Measurements from ENCODE around the gene AQP2.

The AQP2 gene, protein sequence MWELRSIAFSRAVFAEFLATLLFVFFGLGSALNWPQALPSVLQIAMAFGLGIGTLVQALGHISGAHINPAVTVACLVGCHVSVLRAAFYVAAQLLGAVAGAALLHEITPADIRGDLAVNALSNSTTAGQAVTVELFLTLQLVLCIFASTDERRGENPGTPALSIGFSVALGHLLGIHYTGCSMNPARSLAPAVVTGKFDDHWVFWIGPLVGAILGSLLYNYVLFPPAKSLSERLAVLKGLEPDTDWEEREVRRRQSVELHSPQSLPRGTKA

DNA sequence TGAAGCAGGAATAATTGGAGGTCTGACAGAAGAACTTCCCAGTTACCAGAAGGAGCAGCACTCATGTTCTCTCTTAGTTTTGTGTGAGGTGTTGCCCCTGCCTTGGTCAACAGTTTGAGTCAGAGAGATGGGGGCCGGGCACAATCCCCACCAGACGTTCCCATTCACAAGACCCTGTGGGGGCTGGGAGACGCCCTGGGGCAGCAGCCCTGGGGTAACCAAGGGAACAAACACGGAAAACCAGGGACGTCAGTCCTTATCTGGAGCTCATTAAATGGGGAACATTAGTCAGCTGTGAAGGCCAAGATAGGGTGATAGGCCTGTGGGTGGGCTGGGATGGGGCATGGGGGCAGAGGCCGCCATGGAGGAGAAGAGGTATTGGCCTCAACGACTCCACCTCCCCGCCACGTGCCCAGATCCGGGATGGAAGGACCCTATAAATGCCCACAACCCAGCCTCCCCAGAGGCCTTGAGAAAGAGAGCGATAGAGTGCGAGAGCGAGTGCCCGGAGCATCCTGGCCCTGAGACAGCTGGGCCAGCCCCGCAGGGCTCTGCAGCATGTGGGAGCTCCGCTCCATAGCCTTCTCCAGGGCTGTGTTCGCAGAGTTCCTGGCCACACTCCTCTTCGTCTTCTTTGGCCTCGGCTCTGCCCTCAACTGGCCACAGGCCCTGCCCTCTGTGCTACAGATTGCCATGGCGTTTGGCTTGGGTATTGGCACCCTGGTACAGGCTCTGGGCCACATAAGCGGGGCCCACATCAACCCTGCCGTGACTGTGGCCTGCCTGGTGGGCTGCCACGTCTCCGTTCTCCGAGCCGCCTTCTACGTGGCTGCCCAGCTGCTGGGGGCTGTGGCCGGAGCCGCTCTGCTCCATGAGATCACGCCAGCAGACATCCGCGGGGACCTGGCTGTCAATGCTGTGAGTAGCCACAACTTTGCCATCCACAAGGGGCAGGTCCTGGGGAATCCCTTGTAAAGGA lies at the start of gene AQP2:
Gene AQP2, plus strand, starts transcription at position 465 of the 979 bp plus-strand sequence. Its CDS starts 94 bp downstream, at position 559.
- H3K4me3 ChIP-seq (ENCODE audit: control insufficient read depth, low read depth, low read length), result no peak within 1 kb of the TSS
- DNase-seq (ENCODE audit: low read depth), result no peak
- no peak for TF ChIP-seq CTCF (IDR thresholded peaks at IDR 0.05; ENCODE audit: control insufficient read depth, insufficient read depth, low read depth, low read length, missing control alignments)

DNA sequence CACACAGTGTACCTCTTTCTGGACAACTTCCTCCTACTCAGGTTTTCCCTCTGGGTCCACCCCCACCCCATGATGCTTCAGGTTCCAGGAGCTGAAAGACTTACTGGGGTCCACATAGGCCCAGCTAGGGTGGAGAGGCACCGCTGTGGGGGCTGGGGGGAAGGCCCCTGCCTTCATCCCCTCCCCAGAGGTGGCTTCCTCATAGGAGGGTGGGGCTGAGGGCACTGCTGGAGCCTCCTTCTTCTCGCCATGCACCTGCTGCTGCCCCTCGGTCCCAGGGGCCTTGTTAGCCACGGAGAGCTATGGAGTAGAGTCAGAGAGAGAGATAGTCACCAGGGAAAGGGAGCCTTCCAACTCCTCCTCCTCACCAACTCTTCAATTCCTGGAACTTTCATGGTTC lies 49.5 kb upstream of the AQP2 start:
- TF ChIP-seq CTCF (IDR thresholded peaks at IDR 0.05; ENCODE audit: control insufficient read depth, insufficient read depth, low read depth, low read length, missing control alignments), result no peak
- no peak for DNase-seq (ENCODE audit: low read depth)
- H3K4me3 ChIP-seq (ENCODE audit: control insufficient read depth, low read depth, low read length), result no peak overlapping the region

DNA sequence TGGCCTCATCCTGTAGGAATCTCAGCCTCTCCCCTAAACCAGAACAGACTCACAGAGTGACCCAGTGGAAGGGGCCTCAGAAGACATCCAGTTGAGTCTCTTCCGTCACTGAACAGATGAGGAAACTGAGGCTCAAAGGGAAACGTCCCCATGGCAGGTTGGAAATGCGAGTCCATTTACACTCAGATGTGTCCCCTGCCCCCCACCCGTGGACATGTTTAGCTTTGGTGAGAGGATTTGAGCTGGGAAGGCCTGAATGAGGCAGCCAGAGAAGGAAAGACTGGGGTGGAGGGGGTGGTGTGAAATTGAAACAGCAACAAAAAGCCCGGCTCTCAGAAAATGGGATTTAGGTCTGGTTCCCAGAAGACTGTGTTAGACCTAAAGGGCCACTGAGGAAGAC lies 48.6 kb upstream of the AQP2 start:
- no peak for DNase-seq (ENCODE audit: low read depth)
- no peak overlapping the region for H3K4me3 ChIP-seq (ENCODE audit: control insufficient read depth, low read depth, low read length)
- no peak for TF ChIP-seq CTCF (IDR thresholded peaks at IDR 0.05; ENCODE audit: control insufficient read depth, insufficient read depth, low read depth, low read length, missing control alignments)

DNA sequence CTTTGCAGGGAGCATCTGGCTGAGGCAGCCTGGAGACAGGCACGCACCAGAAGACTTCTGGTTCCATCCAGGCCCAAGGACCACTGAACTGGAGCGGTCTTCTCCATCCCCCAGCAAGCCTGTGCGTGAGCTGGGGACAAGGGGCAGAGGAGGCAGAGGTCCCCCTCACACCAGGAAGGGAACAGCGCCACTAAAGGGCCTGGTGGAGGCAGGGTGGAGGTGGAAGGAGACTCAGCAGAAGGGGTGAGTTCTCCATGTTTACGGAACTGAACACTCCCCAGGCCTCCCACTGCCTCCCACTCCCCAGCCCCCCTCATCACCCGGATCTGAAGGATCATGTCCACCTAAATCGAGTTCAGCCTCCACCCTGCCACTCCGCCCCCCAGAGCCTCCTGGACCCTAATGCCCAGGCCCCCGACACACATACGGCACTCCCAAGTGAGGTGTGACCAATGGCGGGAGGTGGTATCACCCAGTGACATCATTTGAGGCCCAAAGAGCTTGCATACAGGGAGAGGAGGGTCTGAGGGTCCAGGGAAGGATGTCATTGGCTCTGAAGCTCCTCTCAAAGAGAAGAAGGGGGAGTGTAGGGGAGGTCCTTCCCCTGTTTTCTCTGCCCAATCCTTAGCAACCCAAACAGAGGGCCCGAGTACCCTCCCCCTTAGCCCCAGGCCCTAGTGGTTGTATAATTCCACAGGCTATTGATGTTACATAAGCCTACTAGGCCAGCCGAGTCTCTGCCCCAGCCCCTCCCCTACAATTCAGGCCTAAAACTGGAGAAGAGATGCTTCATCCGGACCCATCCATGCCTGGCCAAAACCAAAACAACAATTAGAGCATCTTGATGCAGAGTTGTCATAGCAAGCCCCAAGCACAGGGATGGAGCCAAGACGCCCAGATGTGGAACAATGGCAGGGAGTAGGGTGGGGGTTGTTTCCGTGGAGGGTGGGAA lies 47.9 kb upstream of the AQP2 start:
- no peak overlapping the region for H3K4me3 ChIP-seq (ENCODE audit: control insufficient read depth, low read depth, low read length)
- no peak for DNase-seq (ENCODE audit: low read depth)
- TF ChIP-seq CTCF (IDR thresholded peaks at IDR 0.05; ENCODE audit: control insufficient read depth, insufficient read depth, low read depth, low read length, missing control alignments), result no peak

DNA sequence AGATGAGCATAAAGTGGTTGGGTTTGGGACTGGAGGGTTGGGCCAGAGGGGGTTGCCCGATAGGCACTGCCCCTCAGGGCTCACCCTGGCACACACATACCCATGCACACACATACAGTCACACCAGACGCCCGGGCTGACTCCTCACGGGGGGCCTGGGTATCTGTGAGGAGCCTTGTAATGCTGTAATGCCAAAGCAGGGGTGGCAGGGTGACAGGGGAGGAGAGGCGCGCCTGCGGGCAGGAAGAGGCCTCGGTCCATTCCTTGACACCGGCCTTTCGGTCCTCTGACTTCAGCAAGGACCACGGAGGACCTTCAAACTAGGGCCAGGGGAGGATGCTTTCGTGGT lies 47.2 kb upstream of the AQP2 start:
- DNase-seq (ENCODE audit: low read depth), result no peak
- TF ChIP-seq CTCF (IDR thresholded peaks at IDR 0.05; ENCODE audit: control insufficient read depth, insufficient read depth, low read depth, low read length, missing control alignments), result no peak
- H3K4me3 ChIP-seq (ENCODE audit: control insufficient read depth, low read depth, low read length), result peak overlapping the region; percentile 43
